ENCODE data around the gene MEIOSIN. TPM values are rescaled to one million over a fixed set of nuclear protein-coding genes. Genes with fewer than 3 reads are reported as not detected.
A peak's percentile ranks its signal among the peaks of the same experiment; 100 is the strongest.

MEIOSIN gene
- total and polyA plus RNA-seq, 2 donors (not counting 1 experiment from before 2014, with no cell fraction given), result not detected

DNA sequence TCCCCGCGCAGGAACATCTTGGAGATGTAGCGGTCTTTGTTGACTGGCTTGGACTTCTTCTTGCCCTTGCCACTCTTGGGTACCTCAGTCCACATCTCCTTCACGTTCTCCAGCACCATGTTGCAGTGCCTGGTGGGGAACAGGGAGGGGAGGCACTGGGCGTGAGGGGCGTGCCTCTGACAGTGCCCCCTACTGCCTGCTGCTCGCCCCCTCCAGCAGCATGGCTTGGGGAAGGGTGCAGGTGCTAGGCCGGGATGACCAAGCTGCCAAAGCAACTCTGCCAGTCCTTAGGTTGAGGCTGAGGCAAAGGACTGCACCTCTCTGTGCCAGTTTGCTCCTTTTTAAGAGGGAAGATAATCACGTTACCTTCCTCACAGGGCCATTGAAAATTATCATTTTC lies 45.6 kb upstream of the MEIOSIN start:
- Histone ChIP-seq H3K4me3 (ENCODE audit: control extremely low read depth in 1 of 5, extremely low read depth in 1 of 5, insufficient read depth in 1 of 5, low read depth in 2 of 5, low read length in 4 of 5) (no peak overlapping the region), H3K36me3 (replicated peaks in 1 of 2; ENCODE audit: control extremely low read depth in 1 of 2, control insufficient read depth in 1 of 2, extremely low read depth in 1 of 2, insufficient read depth in 2 of 2, low read length in 1 of 2) (peaks cover 0 to 49% of the 10 kb centered on the region in 2 experiments), H3K27ac (ENCODE audit: low read length in 2 of 2) (no peak overlapping the region), H2AFZ (ENCODE audit: insufficient read depth, low read depth, low read length, poor library complexity, severe bottlenecking) (no peak overlapping the region), H4K20me1 (ENCODE audit: control insufficient read depth, insufficient read depth, low read length, poor library complexity, severe bottlenecking) (peaks cover 37% of the 10 kb centered on the region), H3K9me3 (ENCODE audit: control extremely low read depth in 1 of 3, control insufficient read depth in 2 of 3, insufficient read depth in 1 of 3, low read length in 2 of 3) (no peaks in the 10 kb centered on the region), H3K27me3 (replicated peaks in 1 of 4; ENCODE audit: control extremely low read depth in 1 of 4, control insufficient read depth in 3 of 4, insufficient read depth in 4 of 4, low read length in 3 of 4) (no peaks in the 10 kb centered on the region), H3K9ac (ENCODE audit: low read length) (no peak overlapping the region), H3K4me2 (replicated peaks; ENCODE audit: low read depth, low read length, poor library complexity, severe bottlenecking) (no peak overlapping the region), H3K79me2 (ENCODE audit: control insufficient read depth, insufficient read depth, low read length) (peaks cover 33% of the 10 kb centered on the region), H3K4me1 (ENCODE audit: control insufficient read depth in 2 of 2, insufficient read depth in 2 of 2, low read length in 2 of 2) (peaks cover 6 to 9% of the 10 kb centered on the region in 2 donors)
- intact Hi-C loops (cut with micrococcal nuclease), result no loop called here
- ATAC-seq (ENCODE audit: low read depth), result no peak
- TF ChIP-seq, protein P1, sequence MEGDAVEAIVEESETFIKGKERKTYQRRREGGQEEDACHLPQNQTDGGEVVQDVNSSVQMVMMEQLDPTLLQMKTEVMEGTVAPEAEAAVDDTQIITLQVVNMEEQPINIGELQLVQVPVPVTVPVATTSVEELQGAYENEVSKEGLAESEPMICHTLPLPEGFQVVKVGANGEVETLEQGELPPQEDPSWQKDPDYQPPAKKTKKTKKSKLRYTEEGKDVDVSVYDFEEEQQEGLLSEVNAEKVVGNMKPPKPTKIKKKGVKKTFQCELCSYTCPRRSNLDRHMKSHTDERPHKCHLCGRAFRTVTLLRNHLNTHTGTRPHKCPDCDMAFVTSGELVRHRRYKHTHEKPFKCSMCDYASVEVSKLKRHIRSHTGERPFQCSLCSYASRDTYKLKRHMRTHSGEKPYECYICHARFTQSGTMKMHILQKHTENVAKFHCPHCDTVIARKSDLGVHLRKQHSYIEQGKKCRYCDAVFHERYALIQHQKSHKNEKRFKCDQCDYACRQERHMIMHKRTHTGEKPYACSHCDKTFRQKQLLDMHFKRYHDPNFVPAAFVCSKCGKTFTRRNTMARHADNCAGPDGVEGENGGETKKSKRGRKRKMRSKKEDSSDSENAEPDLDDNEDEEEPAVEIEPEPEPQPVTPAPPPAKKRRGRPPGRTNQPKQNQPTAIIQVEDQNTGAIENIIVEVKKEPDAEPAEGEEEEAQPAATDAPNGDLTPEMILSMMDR (IDR thresholded peaks at IDR 0.05), result no peak
- no peak for TF ChIP-seq EZH2 (IDR thresholded peaks at IDR 0.05; ENCODE audit: borderline replicate concordance, insufficient read depth, low read depth, low read length, poor library complexity, severe bottlenecking)
- Mint-ChIP-seq H3K4me1 (peaks cover 19% of the 10 kb centered on the region), H3K9me3 (ENCODE audit: insufficient read depth) (no peaks in the 10 kb centered on the region), H3K4me3 (no peak overlapping the region), H3K27me3 (no peaks in the 10 kb centered on the region), H3K27ac (no peak overlapping the region)
- 94% methylated on average over 7 of the region's 9 CpGs for WGBS (ENCODE audit: insufficient coverage)
- ChIA-PET CTCF (no interaction called here), POLR2A (interaction anchor here (0.7 kb wide), 1 partner anchor 47 kb away, joined by 3 read pairs; no protein-coding TSS in a partner anchor)
- DNase-seq, result no peak

DNA sequence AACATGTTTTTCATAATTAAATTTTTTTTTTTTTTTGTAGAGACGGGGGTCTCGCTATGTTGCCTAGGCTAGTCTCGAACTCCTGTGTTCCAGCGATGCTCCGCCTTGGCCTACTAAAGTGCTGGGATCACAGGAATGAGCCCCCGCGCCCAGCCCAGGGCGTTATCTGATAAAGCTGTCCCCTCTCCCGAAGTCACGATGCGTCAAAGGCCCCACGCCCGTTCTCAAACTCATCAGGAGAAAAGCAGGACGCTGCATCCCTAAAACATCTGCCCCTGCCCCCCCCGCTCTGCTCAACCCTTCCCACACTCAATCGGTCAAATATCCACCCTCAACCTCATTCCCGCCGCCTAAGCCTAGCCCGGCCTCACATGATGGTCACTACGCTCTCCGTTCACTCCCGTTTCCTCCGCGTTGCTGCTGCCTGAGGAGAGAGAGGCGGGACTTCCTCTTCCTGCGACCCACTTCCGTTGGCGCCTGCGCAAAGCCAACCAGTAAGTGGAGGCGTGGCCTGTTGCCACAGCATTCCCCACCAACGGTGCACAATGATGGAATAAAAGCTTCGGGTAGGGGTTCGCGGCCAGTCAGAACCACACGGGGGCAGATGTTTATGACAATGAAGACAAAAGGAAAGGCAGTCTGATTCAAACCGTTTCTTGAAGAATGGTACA lies 41.6 kb upstream of the MEIOSIN start, which contains the start of gene SNRPD2:
SNRPD2 (minus strand) TSS at position 438 of the 671 bp plus-strand sequence; CDS start at position 373, 65 bp downstream.
- H3K9me3 ChIP-seq (ENCODE audit: control extremely low read depth in 1 of 3, control insufficient read depth in 2 of 3, insufficient read depth in 1 of 3, low read length in 2 of 3), result no peaks in the 10 kb centered on the region
- ChIA-PET POLR2A (interaction anchor here (0.6 to 2.2 kb wide), 15 partner anchors 9 to 223 kb away, joined by 3 to 41 read pairs (median 5); partner anchors contain the start of genes DMWD, FBXO46, FOSB and OPA3), CTCF (interaction anchor here (0.6 to 5.3 kb wide), 24 partner anchors 9 to 289 kb away, joined by 3 to 57 read pairs (median 6); partner anchors contain the start of genes DMWD and SIX5)
- H3K4me2 ChIP-seq (replicated peaks; ENCODE audit: low read depth, low read length, poor library complexity, severe bottlenecking), result peak within 1 kb of the TSS; percentile 96
- intact Hi-C loops (cut with micrococcal nuclease), result loop anchor here (1.0 to 5.0 kb wide), 11 partner anchors 10 to 801 kb away; partner anchors contain the start of genes CCDC61, ERCC2, FBXO46 and OPA3
- H3K4me3 ChIP-seq (ENCODE audit: control extremely low read depth in 1 of 5, extremely low read depth in 1 of 5, insufficient read depth in 1 of 5, low read depth in 2 of 5, low read length in 4 of 5), result peak within 1 kb of the TSS; percentile 81 to 96 (median 88)
- peak within 1 kb of the TSS; percentile 92 for H3K9ac ChIP-seq (ENCODE audit: low read length)
- DNase-seq, result peak; percentile 97
- under 1% methylated on average over 35 of the region's 36 CpGs for WGBS (ENCODE audit: insufficient coverage)
- H3K9me3 Mint-ChIP-seq (ENCODE audit: insufficient read depth), result no peaks in the 10 kb centered on the region
- H4K20me1 ChIP-seq (ENCODE audit: control insufficient read depth, insufficient read depth, low read length, poor library complexity, severe bottlenecking), result peaks cover 37% of the 10 kb centered on the region
- peak within 1 kb of the TSS; percentile 85 for H2AFZ ChIP-seq (ENCODE audit: insufficient read depth, low read depth, low read length, poor library complexity, severe bottlenecking)
- H3K27me3 ChIP-seq (replicated peaks in 1 of 4; ENCODE audit: control extremely low read depth in 1 of 4, control insufficient read depth in 3 of 4, insufficient read depth in 4 of 4, low read length in 3 of 4), result no peaks in the 10 kb centered on the region
- peak within 1 kb of the TSS; percentile 89 to 94 for H3K27ac ChIP-seq (ENCODE audit: low read length in 2 of 2)
- H3K4me1 Mint-ChIP-seq, result peaks cover 26% of the 10 kb centered on the region
- ATAC-seq (ENCODE audit: low read depth), result peak; percentile 37
- peak within 1 kb of the TSS; percentile 92 for H3K27ac Mint-ChIP-seq
- H3K36me3 ChIP-seq (replicated peaks in 1 of 2; ENCODE audit: control extremely low read depth in 1 of 2, control insufficient read depth in 1 of 2, extremely low read depth in 1 of 2, insufficient read depth in 2 of 2, low read length in 1 of 2), result peaks cover 0 to 28% of the 10 kb centered on the region in 2 experiments
- H3K27me3 Mint-ChIP-seq, result no peaks in the 10 kb centered on the region
- no peak for TF ChIP-seq EZH2 (IDR thresholded peaks at IDR 0.05; ENCODE audit: borderline replicate concordance, insufficient read depth, low read depth, low read length, poor library complexity, severe bottlenecking)
- TF ChIP-seq, protein P1 (IDR thresholded peaks at IDR 0.05), result no peak
- H3K4me1 ChIP-seq (ENCODE audit: control insufficient read depth in 2 of 2, insufficient read depth in 2 of 2, low read length in 2 of 2), result peaks cover 15 to 22% of the 10 kb centered on the region in 2 donors
- peak within 1 kb of the TSS; percentile 93 for H3K4me3 Mint-ChIP-seq
- H3K79me2 ChIP-seq (ENCODE audit: control insufficient read depth, insufficient read depth, low read length), result peaks cover 52% of the 10 kb centered on the region

Measured in B cell (primary cell).